SH-SY5Y (cell line): ENCODE measurements around the gene IFT52.

ENCODE experiments used
- GATA2 ChIP-seq: IDR thresholded peaks from 2 replicates; pipeline ENCODE4 v1.6.1; 2011; ENCODE audit warnings: mild to moderate bottlenecking, low read depth, low read length
- GATA3 ChIP-seq: IDR thresholded peaks from 2 replicates; pipeline ENCODE4 v1.6.1; 2011; ENCODE audit warnings: low read depth, mild to moderate bottlenecking, low read length, moderate library complexity

Gene IFT52

DNA sequence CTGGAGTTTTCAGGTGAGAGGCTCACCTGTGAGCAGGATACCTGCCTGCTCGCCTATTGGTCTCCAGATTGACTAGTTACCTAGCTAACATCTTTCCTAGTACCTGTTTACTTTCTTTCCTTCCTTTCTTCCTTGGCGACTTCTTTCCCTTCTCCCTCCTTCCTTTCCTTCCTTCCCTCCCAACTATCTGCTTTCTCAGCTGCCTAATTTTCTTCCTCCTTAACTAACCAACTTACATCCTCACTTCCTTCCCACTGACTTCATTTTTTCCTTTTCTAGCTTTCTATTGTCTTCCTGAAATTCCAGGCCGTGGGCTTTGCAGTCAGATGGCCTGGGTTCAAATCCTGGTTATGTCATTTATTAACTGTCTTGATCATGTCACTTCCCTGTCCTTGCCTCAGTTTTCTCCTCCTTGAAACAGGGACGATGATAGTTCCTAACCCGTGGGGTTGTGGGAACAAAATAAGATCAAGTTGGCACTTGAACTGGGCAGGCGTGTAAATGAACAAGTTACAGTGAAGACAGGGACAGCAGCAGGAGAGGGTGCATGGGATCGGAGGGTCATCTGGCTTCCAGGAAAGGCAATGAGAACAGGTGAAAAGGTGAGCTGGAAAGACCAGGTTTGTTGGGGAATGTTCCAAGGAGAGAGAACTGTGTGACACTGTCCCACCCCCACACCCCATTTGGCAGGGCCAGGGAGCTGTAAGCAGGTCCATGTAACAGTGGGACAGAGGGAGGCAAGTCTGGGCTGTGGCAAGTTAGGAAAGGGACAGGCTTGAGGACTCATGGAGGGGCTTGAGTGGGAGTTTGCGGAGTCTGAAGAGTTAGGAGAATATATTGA lies 31.4 kb upstream of the IFT52 start:
- TF ChIP-seq GATA3 (no peak), GATA2 (no peak)

DNA sequence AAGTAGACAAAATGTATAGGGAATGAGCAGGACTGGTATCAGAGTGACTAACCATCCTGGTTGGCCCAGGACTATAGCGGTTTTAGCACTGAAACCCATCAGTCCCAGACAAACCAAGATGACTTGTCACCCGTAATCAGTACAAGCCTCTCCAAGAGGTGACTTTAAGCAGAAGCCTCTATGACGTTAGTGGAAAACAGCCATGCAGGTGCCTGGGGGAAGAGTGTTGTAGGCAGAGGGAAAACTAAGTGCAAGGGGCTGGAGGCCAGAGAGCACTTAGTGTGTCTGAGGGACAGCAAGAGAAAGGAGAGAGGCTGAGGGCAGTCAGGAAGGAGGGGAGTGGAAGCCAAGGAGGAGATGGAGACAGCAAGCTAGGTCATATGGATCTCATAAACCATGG lies 29.8 kb upstream of the IFT52 start:
- no peak for TF ChIP-seq GATA2
- no peak for TF ChIP-seq GATA3

DNA sequence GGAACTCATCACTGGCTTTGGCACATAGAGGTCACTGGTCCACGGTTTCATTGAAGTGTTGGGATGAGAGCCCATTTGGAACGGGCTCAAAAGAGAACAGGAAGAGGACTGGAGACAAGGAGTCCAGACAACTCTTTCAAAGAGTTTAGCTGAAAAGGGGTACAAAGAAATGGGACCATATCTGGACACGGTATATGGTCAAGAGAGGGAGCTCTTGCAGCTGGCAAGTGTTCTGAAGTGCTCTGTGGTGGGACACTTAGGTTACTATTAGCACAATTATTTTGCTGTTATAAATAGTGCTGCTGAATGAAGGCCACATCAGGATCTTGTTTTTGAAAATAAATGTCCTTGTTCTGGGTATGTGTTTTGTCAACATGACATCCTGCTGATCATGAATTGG lies 27.3 kb upstream of the IFT52 start:
- no peak for TF ChIP-seq GATA3
- no peak for TF ChIP-seq GATA2

DNA sequence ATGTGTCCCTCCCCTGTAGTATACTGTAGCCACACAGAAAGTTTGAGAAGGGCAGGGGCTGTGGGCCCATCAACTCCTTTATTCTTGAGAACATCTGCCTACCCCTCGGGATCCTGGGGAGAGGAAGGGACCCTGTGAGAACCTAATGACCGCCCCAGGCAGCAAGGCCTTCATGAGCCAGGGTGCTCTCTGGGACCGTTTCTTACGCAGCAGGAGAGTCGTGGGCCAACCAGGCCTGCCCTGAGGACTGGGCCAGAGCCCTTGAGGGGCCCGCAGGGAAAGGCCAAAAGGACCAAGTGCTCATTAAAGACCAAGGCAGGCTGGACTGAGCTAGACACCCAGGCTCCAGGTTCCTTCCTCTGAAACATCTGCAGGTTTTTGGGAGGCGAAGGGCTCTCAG lies 26.7 kb upstream of the IFT52 start:
- no peak for TF ChIP-seq GATA2
- no peak for TF ChIP-seq GATA3

DNA sequence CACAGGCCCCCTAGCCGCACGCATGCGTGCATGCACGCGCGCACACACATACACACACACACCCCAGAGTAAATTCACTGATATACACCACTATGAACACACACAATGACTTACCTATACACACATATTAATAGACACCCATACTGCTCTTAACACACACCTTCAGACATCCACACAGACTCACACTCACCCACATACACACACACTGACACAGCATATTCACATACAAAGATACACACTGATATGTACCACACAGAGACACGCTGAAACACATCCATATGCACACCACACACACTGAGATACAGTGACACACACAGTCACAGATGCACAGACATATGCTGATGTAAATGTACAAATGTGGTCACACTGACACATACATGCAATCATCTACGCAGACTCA lies 26.3 kb upstream of the IFT52 start:
- TF ChIP-seq GATA3: no peak
- no peak for TF ChIP-seq GATA2

DNA sequence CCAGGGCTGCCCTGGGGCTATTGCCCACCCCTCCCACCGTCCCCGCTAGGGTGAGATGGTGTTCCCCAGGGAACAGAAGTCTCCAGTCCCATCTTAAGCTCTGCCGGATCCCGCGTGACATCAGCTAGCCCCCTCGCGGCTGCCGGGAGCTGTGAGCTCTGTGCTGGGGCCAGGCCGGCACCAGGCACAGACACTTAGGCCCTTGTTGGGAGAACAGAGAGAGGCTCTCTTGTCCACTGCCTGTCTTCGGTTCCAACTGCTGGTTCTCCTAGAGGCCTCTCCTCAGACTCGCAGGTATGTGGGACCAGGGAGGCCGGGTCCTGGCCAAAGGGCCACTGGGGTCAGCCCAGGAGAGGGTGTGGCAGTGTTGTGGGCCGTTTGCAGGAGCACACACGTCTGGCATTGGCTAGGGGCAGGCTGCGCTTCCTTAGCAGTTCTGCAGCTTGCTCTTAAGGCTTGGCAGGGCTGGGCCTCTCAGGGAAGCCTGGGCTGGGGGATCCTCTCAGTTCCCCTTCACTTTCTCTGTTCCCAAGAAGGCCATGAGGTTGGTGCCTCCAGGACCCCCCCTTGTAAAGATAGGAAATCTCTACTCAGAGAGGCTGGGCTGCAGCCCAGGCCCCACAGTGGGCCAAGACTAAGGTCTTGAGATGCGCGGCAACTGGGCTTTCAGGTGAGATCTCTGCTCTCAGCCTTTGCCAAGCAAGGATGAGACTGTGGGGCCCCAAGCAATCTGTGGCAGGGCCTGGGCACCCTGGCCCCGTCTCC lies 25.6 kb upstream of the IFT52 start:
- TF ChIP-seq GATA2 (no peak), GATA3 (no peak)

DNA sequence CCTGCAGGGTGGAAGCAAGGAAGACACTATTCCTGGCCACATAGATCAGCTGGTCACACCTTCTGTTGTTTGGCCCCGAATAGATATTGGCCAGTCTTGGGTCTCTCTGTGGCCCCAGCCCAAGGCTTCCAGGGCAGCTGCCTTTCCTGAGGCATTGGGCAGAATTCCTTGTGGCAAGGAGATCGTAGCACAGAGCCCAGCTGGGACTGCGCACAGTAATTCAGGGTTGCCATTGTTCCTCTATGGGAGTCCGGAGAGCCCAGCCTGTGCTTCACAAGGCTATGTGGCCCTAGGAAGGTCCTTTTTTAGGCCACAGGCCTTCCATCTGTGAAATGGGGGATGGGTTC lies 25.0 kb upstream of the IFT52 start:
- TF ChIP-seq GATA2 (no peak), GATA3 (no peak)

DNA sequence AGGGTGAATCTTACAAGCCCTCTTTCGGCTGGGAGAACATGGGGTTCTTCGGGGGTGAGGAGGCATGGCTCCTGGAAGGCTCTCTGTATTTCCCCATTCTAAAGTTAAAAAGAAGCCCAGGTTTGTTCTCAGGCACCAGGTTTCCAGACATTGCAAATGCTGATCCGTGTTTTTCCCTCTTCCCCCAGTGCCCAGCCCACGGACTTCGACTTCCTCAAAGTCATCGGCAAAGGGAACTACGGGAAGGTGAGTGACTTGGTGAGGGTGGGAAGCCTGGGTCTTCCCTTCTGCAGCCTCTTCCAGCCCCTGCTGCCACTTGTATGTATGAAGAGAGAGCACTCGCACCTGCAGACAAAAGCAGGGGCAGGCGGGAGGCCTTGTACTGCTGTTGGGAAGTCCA lies 23.3 kb upstream of the IFT52 start:
- TF ChIP-seq GATA2: no peak
- no peak for TF ChIP-seq GATA3

DNA sequence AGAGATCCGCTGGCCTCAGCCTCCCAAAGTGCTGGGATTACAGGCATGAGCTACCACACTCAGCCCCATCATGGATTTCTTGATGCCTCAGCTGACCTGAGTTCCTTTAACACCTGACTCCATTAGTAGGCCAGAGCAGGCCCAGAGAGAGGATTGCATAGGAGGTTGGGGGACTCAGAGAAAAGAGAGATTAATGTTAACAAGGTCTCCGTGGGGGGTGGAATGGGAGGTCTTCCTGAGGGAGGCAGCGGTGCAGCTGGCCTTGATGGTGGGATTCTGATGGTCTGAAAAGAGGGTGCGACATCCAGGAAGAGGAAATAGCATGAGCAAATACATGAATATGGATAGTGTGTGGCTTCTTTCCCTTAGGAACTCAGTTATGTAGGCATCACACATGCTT lies 22.0 kb upstream of the IFT52 start:
- no peak for TF ChIP-seq GATA2
- no peak for TF ChIP-seq GATA3

DNA sequence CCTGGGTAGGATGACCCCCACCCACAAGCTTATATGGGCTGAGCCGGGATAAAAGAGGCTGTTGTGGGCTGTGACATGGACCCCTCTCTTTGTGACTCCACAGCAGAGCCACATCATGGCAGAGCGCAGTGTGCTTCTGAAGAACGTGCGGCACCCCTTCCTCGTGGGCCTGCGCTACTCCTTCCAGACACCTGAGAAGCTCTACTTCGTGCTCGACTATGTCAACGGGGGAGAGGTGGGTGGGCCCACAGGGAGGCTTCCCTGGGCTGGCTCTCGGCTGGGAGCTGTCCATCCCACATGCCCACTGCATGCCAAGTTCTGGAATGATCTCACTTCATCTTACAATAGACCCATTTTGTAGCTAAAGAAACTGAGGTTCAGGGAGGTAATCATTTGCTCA lies 21.5 kb upstream of the IFT52 start:
- no peak for TF ChIP-seq GATA3
- TF ChIP-seq GATA2: no peak

DNA sequence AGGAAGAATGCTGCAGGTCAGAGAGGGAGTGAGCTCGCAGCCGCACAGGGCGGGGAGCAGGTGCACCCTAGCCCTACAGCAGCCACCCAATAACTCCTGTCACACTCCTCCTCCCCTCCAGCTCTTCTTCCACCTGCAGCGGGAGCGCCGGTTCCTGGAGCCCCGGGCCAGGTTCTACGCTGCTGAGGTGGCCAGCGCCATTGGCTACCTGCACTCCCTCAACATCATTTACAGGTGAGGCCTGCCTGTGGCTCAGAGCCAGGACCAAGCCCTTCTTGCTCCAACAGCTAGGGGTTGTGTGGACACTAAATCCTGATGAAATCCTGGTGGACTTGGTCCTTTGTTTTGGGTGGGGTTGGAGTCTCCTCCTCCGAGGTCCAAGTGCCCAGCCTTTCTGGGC lies 20.2 kb upstream of the IFT52 start:
- TF ChIP-seq GATA2: no peak
- no peak for TF ChIP-seq GATA3

DNA sequence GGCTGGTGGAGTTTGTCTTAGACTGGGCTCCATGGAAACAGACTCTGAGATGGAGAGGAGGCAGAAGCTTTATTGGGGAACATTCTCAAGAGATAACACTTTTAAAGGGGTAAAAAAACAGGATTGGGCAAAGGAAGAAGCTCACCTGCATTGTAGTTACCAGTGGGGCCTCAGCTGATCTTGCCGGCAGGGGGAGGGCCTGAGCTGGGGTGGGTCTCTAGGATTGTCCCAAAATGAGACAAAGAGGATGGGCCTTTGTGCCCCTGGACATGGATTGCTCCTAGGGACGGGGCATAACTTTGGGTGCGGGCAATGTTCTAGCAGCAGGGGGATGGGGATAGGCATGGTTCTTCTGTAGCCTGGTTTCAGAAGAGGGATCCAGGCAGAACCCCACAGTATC lies 19.4 kb upstream of the IFT52 start:
- TF ChIP-seq GATA2: no peak

DNA sequence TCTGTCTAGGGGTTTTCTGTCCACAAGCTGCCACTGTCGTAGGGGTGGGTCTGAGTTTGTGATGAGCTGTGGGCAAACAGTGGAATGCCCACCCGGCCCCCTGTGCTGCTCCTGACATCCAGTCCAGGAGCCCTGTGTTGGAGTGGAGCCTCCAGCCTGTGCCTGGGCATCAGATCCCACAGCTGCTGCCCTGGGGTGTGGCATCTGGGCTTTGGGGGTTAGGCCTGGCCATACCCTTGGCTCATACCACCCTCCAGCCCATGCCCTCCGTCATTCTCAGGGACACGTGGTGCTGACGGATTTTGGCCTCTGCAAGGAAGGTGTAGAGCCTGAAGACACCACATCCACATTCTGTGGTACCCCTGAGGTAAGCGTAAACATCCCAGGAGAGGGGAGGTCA lies 19.0 kb upstream of the IFT52 start:
- TF ChIP-seq GATA3 (no peak), GATA2 (no peak)

DNA sequence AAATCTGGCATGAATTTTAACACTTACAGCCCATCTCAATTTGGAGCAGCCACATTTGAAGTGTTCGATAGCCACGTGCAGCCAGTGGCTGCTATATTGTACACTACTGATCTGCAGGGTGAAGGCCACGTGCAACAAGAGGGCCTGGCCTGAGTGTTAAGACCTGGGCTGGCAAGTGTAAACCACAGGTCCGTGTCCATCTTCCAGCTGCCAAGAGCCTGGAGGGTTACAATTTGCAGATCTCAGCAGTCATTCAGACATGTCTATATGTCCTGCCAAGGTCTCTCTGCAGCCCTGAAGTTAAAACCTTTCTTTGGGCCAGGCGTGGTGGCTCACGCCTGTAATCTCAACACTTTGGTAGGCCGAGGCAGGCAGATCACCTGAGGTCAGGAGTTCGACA lies 17.8 kb upstream of the IFT52 start:
- no peak for TF ChIP-seq GATA3
- no peak for TF ChIP-seq GATA2

DNA sequence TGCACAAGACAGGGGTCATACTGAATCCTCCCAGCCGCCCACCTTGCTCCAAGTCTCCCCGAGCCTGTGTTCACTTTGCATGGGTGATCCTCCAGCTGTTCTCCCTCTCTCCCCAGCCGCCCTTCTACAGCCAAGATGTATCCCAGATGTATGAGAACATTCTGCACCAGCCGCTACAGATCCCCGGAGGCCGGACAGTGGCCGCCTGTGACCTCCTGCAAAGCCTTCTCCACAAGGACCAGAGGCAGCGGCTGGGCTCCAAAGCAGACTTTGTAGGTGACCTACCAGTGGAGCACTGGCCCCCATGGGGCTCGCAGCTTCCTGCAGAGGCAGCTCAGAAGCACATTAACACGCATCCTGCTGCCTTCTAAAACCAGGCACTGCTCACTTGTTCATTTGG lies 14.6 kb upstream of the IFT52 start:
- no peak for TF ChIP-seq GATA2
- TF ChIP-seq GATA3: no peak
